Colonic mucosa (tissue), 4 donors: ENCODE data around the gene MAP3K21. TPM values are rescaled to one million over a fixed set of nuclear protein-coding genes. Genes with fewer than 3 reads are reported as not detected.

Source experiments
- DNase-seq: peaks from one replicate; pipeline ENCODE4 v3.0.0-alpha.2; 2020
- H3K27ac ChIP-seq: fragments of 200-600 bp; one replicate; pipeline ENCODE4 v1.8.0; 2021
- H3K27me3 ChIP-seq: fragments of 200-600 bp; one replicate; pipeline ENCODE4 v1.8.0; 2021
- H3K36me3 ChIP-seq: fragments of 200-600 bp; one replicate; pipeline ENCODE4 v1.8.0; 2021
- H3K4me1 ChIP-seq: fragments of 200-600 bp; one replicate; pipeline ENCODE4 v1.8.0; 2021; ENCODE audit warnings: mild to moderate bottlenecking
- H3K4me3 ChIP-seq: fragments of 200-600 bp; one replicate; pipeline ENCODE4 v1.8.0; 2021
- H3K9ac ChIP-seq, 2 donors: one replicate each; pipeline ENCODE4 v1.7.0; 2013; ENCODE audit warnings: control low read depth in 2 of 2, low read depth in 2 of 2, low read length in 2 of 2
- H3K9me3 ChIP-seq: fragments of 200-600 bp; one replicate; pipeline ENCODE4 v1.8.0; 2021
- CTCF ChIP-seq: fragments of 200-600 bp; IDR thresholded peaks from one replicate; pipeline ENCODE4 v1.8.0; 2022; ENCODE audit warnings: antibody characterized with exemption, mild to moderate bottlenecking
- intact Hi-C: fragments of 100-400 bp; cut with DNase I; formaldehyde crosslinking; loops from one replicate; pipeline ENCODE4 v1.14.1; 2022
- total RNA-seq, 2 donors: library from RNA; stranded (reverse); fragmentation: NEBNext Ultra II Directional in 1 of 2; extraction: Animal tissue kit (Norgen Biotek cat#: 25700) in 1 of 2; gene quantifications; one replicate each; pipeline ENCODE4 v1.2.1, GENCODE V29; 2021
- donor health status: healthy.
- donor health status: DM: no; HTN: no; CAD: no.
- donor health status: DM: no; HTN: no; CAD: no.

MAP3K21 gene
- 10 to 100 TPM; 16.4 to 20.5 TPM for total RNA-seq

DNA sequence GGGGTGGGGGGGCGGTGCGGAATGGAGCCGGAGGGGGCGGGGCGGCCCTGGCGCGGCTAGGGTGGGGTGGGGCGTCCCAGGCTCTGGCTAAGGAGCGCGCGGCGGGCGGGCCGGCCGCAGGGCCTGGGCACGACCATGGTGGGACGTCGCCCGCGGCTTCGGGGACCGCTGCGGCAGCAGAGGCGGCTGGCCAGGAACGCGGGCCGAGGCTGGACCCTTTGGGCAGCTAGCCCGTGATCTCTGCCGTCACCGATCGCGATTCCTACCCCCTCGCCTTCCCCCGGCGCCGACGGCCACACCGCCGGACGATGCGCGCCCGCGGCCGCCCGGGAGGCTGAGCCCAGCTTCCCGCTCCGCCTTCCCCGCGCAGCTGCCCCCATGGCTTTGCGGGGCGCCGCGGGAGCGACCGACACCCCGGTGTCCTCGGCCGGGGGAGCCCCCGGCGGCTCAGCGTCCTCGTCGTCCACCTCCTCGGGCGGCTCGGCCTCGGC is at the start of gene MAP3K21:
MAP3K21 (plus strand) TSS at position 74 of the 491 bp plus-strand sequence; CDS start at position 379, 305 bp downstream.
- no peak for TF ChIP-seq CTCF
- Histone ChIP-seq H3K36me3 (no peaks in the 10 kb centered on the region), H3K9ac (peak within 1 kb of the TSS; percentile 73 to 97), H3K9me3 (no peaks in the 10 kb centered on the region), H3K4me3 (peak within 1 kb of the TSS; percentile 72), H3K27me3 (no peaks in the 10 kb centered on the region), H3K27ac (peak within 1 kb of the TSS; percentile 80), H3K4me1 (no peaks in the 10 kb centered on the region)
- intact Hi-C loops = no loop called here
- DNase-seq = no peak

DNA sequence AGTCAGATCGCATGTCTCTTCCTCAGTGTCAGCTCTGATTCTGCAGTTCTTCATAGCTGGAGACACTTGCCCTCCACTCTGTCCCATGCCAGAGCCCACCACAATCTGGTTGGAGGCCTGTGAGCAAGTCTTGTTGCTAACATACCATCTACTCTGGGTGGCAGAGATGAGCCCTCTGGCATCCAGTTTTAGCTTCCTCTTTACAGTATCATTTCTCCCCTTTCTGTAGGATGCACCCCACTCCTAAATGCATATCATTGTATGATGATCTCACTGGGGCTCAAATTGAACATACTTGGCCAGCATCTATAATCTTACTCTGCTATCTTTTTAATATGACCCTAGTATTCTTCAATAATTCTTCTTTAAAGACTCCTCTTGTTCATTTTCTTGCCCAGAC is 48.9 kb upstream of the MAP3K21 start:
- no peak for TF ChIP-seq CTCF
- intact Hi-C loops = no loop called here
- no peak overlapping the region for H3K9ac ChIP-seq

GRCh38 chr1:233279971-233280370 is 47.6 kb upstream of the MAP3K21 start:
- intact Hi-C loops = no loop called here
- Histone ChIP-seq H3K4me1 (no peaks in the 10 kb centered on the region), H3K9ac (no peak overlapping the region)

More for the DNA sequence above, 48.9 kb upstream of the MAP3K21 start:
- Histone ChIP-seq H3K36me3 (no peaks in the 10 kb centered on the region), H3K27ac (no peak overlapping the region), H3K27me3 (no peaks in the 10 kb centered on the region), H3K9me3 (no peaks in the 10 kb centered on the region), H3K4me3 (no peak overlapping the region), H3K4me1 (no peaks in the 10 kb centered on the region)
- DNase-seq = no peak

DNA sequence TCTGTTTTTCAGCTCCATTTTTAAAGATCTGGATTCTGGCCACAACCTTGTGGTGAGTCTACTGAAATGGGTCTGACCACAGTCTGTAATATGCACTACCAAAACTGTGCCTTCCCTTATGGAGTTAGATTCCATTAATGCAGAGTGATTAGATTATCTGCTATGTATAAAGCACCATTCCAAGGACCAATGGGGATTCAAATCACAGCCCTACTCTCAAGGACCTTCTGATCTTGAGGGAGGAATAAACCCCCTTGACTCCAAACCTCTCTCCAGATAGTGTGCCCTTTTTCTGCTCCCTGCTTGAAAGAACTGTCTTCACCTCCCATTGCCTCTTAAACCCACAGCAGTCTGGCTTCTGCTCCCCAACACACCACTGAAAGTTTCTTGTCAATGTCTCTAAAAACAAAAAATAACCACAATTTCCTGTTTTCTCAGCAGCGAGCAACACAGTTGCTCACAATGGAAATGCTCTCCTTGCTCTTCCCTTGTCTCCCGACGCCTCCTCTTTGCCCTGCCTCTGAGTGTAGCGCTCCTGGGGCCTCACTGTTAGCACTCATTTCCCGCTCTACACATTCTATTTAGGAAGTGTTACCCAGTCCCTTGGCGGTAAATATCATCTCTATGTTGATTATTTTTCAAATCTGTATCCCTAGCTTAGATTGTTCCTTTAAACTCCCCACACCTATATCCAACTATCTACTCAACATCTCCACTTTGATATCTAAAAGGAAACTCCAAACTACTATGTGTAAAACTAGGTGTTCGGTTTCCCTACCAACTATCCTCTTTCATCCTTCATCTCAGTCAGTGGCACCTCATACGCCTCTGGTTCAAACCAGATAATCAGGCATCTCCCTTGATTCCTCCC is 45.6 kb upstream of the MAP3K21 start:
- no peaks in the 10 kb centered on the region for H3K27me3 ChIP-seq
- no peak overlapping the region for H3K9ac ChIP-seq
- no peak for DNase-seq
- no peaks in the 10 kb centered on the region for H3K36me3 ChIP-seq
- no peak overlapping the region for H3K4me3 ChIP-seq
- H3K9me3 ChIP-seq = no peaks in the 10 kb centered on the region
- intact Hi-C loops = no loop called here
- H3K27ac ChIP-seq = no peak overlapping the region
- H3K4me1 ChIP-seq = no peaks in the 10 kb centered on the region
- no peak for TF ChIP-seq CTCF

More at GRCh38 chr1:233279971-233280370, 47.6 kb upstream of the MAP3K21 start:
- DNase-seq = no peak
- Histone ChIP-seq H3K4me3 (no peak overlapping the region), H3K36me3 (no peaks in the 10 kb centered on the region), H3K27me3 (no peaks in the 10 kb centered on the region), H3K9me3 (no peaks in the 10 kb centered on the region), H3K27ac (no peak overlapping the region)
- TF ChIP-seq CTCF = no peak

GRCh38 chr1:233282582-233282886 is 45.0 kb upstream of the MAP3K21 start:
- no peak for DNase-seq
- H3K4me3 ChIP-seq = no peak overlapping the region
- no peak overlapping the region for H3K9ac ChIP-seq
- no peak overlapping the region for H3K27ac ChIP-seq
- intact Hi-C loops = no loop called here
- no peaks in the 10 kb centered on the region for H3K27me3 ChIP-seq
- no peaks in the 10 kb centered on the region for H3K36me3 ChIP-seq
- no peaks in the 10 kb centered on the region for H3K4me1 ChIP-seq
- no peak for TF ChIP-seq CTCF
- H3K9me3 ChIP-seq = no peaks in the 10 kb centered on the region
